Skeletal muscle satellite cell (primary cell): Measurements from ENCODE around the gene PDIA5.
"Not testable (repeated sequence)": the region's sequence is repeated elsewhere in the genome, so short reads cannot be mapped to it uniquely, and the experiment has no call there.

Experiments used
- H3K27me3 ChIP-seq: 2 replicates; pipeline ENCODE4 v1.7.0; 2013; ENCODE audit warnings: low read length; ENCODE audit not compliant: control insufficient read depth, insufficient read depth
- H3K36me3 ChIP-seq: 2 replicates; pipeline ENCODE4 v1.7.0; 2013; ENCODE audit warnings: mild to moderate bottlenecking, control low read depth, low read length; ENCODE audit not compliant: insufficient read depth
- H3K4me1 ChIP-seq: 2 replicates; pipeline ENCODE4 v1.7.0; 2013; ENCODE audit warnings: low read length; ENCODE audit not compliant: control insufficient read depth, insufficient read depth
- H3K4me2 ChIP-seq: 2 replicates; pipeline ENCODE4 v1.7.0; 2013; ENCODE audit warnings: mild to moderate bottlenecking, low read length
- H3K4me3 ChIP-seq: 2 replicates; pipeline ENCODE4 v1.7.0; 2013; ENCODE audit warnings: low read length
- H3K9ac ChIP-seq: 2 replicates; pipeline ENCODE4 v1.7.0; 2013; ENCODE audit warnings: mild to moderate bottlenecking, low read depth, low read length, moderate library complexity
- H3K9me3 ChIP-seq: replicated peaks from 2 replicates; pipeline ENCODE4 v1.7.0; 2013; ENCODE audit warnings: mild to moderate bottlenecking, control low read depth, low read length

The PDIA5 gene

GRCh38 chr3:123111640-123112039 is 44.8 kb downstream of the PDIA5 start:
- Histone ChIP-seq H3K27me3 (no peaks in the 10 kb centered on the region), H3K9me3 (no peaks in the 10 kb centered on the region), H3K4me1 (no peaks in the 10 kb centered on the region), H3K4me3 (no peak overlapping the region), H3K9ac (no peak overlapping the region), H3K4me2 (no peak overlapping the region), H3K36me3 (peaks cover 54% of the 10 kb centered on the region)

- H3K9ac ChIP-seq, result no peak overlapping the region
- H3K36me3 ChIP-seq, result peaks cover 48% of the 10 kb centered on the region
- no peak overlapping the region for H3K4me2 ChIP-seq
- H3K4me1 ChIP-seq, result no peaks in the 10 kb centered on the region
- no peaks in the 10 kb centered on the region for H3K9me3 ChIP-seq
- H3K4me3 ChIP-seq, result no peak overlapping the region
- no peaks in the 10 kb centered on the region for H3K27me3 ChIP-seq
Measured at GRCh38 chr3:123112232-123112631, 45.4 kb downstream of the PDIA5 start.

DNA sequence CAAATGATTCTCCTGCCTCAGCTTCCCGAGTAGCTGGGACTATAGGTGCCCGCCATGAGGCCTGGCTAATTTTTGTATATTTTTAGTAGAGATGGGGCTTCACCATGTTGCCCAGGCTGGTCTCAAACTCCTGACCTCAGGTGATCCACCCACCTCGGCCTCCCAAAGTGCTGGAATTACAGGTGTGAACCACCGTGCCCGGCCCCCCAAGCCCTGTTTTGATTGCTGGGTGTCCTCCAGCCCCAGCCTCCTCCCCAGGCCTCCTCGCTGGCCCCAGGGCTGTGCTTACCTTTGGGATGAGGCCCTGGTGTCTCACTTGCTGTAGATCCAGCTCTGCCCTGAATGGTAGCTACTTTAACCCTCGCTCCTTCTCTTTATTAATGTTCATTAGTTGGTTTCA is 45.8 kb downstream of the PDIA5 start:
- H3K4me1 ChIP-seq, H3K9me3 ChIP-seq, H3K27me3 ChIP-seq, H3K9ac ChIP-seq, H3K4me2 ChIP-seq, H3K4me3 ChIP-seq: not testable (repeated sequence)
- H3K36me3 ChIP-seq, result peaks cover 44% of the 10 kb centered on the region

DNA sequence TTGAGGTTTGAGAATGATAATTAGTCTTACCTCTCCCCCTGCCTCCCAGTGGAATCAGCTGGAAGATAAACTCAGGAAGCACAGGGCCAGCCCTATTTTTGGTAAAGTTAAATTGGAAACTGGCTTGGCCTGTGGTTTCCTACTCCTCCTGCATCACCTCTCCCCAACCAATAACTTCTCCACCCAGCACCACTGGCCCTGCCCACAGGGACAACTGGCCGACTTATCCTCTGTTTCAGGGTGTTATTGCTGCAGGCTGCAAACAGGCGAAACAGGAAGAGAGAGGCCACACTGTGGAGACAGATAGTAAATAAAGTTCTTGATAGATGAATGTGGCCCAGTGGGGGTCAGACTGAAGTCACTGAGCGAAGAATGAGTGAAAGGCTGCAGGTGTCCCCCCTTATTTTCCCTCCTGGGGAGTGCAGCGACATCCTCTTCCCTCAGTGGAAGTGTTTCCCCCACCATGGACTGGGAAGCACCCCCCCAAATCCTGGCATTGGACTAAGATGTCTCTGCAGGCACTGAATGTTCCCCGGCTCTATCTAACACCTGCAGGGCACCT is 47.1 kb downstream of the PDIA5 start:
- peaks cover 49% of the 10 kb centered on the region for H3K36me3 ChIP-seq
- H3K4me3 ChIP-seq, result no peak overlapping the region
- no peaks in the 10 kb centered on the region for H3K4me1 ChIP-seq
- no peaks in the 10 kb centered on the region for H3K27me3 ChIP-seq
- H3K9ac ChIP-seq, result no peak overlapping the region
- no peaks in the 10 kb centered on the region for H3K9me3 ChIP-seq
- H3K4me2 ChIP-seq, result no peak overlapping the region

DNA sequence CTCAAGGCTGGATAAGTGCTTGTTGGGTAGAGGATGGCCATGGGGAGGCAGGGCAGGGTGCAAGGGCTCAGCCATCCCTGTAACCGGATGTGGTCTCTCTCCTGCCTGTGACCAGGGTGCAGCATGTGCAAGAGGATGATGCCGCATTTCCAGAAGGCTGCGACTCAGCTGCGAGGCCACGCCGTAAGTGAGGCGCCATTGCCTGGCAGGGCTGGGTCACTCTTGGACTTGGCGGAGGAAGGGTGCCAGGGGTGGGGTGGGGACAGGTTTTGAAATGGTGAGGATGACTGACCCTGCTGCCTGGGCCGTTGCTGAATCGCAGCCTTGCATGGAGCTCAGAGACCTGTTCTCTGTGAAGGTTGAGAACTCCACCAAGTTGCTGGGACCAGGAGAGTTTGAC is 49.3 kb downstream of the PDIA5 start:
- Histone ChIP-seq H3K36me3 (peaks cover 52% of the 10 kb centered on the region), H3K4me2 (no peak overlapping the region), H3K9me3 (no peaks in the 10 kb centered on the region), H3K4me3 (no peak overlapping the region), H3K27me3 (no peaks in the 10 kb centered on the region), H3K9ac (no peak overlapping the region), H3K4me1 (no peaks in the 10 kb centered on the region)

DNA sequence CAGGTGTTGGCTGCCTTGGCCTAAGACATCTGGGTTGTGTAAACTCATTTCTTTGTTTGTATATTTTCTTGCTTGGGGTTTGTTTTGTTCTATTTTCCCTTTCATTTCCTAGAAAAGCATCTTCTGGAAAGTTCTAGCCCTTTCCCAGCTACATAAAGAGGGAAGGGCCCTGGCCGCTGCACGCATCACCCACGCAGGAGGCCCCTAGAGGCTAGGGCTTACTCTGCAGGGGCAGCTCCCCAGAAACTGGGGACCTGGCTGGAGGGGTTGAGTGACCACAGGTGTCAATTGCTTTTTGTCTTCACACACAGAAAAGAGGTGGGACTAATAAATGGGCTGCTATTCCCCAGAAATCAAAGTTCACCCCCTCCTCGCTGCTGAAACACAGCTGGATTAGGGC is 52.6 kb downstream of the PDIA5 start:
- Histone ChIP-seq H3K4me3 (no peak overlapping the region), H3K27me3 (no peaks in the 10 kb centered on the region), H3K36me3 (peaks cover 48% of the 10 kb centered on the region), H3K4me1 (no peaks in the 10 kb centered on the region), H3K9ac (no peak overlapping the region), H3K4me2 (no peak overlapping the region), H3K9me3 (no peaks in the 10 kb centered on the region)

DNA sequence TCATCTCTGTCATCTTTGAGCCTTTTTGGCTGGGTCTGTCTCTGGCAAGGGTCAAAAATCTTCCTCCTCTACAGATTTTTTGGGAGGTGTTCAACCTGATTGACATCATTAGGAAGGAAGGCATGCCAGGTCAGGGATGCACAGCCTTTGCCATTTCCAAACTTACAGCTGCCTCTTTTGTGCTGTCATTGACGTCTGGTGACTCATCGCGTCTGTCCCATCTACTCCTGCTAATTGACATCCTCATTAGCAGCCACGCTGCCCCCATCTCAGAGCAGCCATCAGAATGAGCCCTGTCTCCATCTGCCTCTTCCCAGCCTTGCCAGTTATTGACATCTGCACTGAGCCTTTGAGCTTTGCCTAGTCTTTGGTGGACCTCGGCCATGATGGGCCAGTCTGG is 53.0 kb downstream of the PDIA5 start:
- Histone ChIP-seq H3K4me2 (no peak overlapping the region), H3K36me3 (peaks cover 48% of the 10 kb centered on the region), H3K27me3 (no peaks in the 10 kb centered on the region), H3K4me3 (no peak overlapping the region), H3K9ac (no peak overlapping the region), H3K4me1 (no peaks in the 10 kb centered on the region), H3K9me3 (no peaks in the 10 kb centered on the region)

DNA sequence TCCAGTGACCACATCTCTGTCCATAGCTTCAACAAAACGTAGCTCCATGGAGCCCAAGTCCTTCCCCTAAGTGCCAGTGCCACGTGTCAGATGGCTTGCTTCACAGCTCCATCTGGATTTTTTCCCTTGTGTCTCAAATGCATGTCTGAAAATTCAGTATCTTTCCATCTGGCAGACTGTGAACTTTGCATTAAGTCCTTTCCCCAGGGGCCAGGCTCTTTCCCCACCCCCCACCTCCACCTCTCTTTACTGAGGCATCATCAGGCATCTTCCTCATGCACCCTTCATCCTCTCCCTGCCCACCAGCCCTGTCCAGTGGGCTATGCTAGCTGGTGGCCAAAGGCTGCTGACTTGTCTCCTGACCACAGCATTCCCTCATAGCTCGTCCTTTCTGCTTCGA is 53.7 kb downstream of the PDIA5 start:
- Histone ChIP-seq H3K4me1 (no peaks in the 10 kb centered on the region), H3K4me2 (no peak overlapping the region), H3K36me3 (peaks cover 54% of the 10 kb centered on the region), H3K27me3 (no peaks in the 10 kb centered on the region), H3K9me3 (no peaks in the 10 kb centered on the region), H3K4me3 (no peak overlapping the region), H3K9ac (no peak overlapping the region)

DNA sequence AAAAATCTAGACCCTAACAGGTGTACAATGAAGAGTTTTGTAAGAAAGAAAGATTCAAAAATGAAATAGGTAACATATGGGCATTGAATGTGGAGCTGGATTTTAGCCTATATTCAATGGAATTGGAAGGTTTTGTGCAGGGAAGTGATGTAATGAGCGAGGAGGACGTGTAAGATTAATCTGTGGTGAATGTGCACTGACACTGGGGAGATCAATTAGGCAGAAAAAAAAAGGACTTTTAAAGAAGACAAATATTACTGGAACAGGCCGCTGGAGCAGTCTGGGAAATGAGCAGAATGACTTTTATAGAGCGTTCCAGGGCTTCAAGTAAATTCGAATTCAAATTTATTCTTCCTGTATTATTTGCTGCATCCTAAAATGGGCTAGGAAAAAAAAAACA is 55.2 kb downstream of the PDIA5 start:
- Histone ChIP-seq H3K9me3 (no peaks in the 10 kb centered on the region), H3K9ac (no peak overlapping the region), H3K36me3 (peaks cover 52% of the 10 kb centered on the region), H3K4me1 (no peaks in the 10 kb centered on the region), H3K4me3 (no peak overlapping the region), H3K27me3 (no peaks in the 10 kb centered on the region), H3K4me2 (no peak overlapping the region)

GRCh38 chr3:123122525-123123315 is 55.9 kb downstream of the PDIA5 start:
- H3K9ac ChIP-seq, result no peak overlapping the region
- no peaks in the 10 kb centered on the region for H3K9me3 ChIP-seq
- peaks cover 57% of the 10 kb centered on the region for H3K36me3 ChIP-seq
- H3K27me3 ChIP-seq, result no peaks in the 10 kb centered on the region
- H3K4me2 ChIP-seq, result no peak overlapping the region
- no peak overlapping the region for H3K4me3 ChIP-seq
- H3K4me1 ChIP-seq, result no peaks in the 10 kb centered on the region

- Histone ChIP-seq H3K4me3 (no peak overlapping the region), H3K9ac (no peak overlapping the region), H3K4me2 (no peak overlapping the region), H3K9me3 (no peaks in the 10 kb centered on the region), H3K36me3 (peaks cover 54% of the 10 kb centered on the region), H3K27me3 (no peaks in the 10 kb centered on the region), H3K4me1 (no peaks in the 10 kb centered on the region)
Measured at GRCh38 chr3:123123716-123124616, 57.1 kb downstream of the PDIA5 start.
